ENCODE results near the gene BMP8A.
A peak's percentile ranks its signal among the peaks of the same experiment; 100 is the strongest.

Gene BMP8A

GRCh38 chr1:39573736-39574624 is 82.5 kb downstream of the BMP8A start:
- DNase-seq = no peak

- peak in 1 of 2 experiments; percentile 32 for DNase-seq
These were observed 83.2 kb downstream of the BMP8A start for GRCh38 chr1:39574646-39575045.
